Activated CD4-positive, alpha-beta T cell treated with anti-CD3 and anti-CD28 coated beads, Interleukin-2, amount 50 U/mL, for 48 hours (primary cell): ENCODE results near the gene DDC.

ENCODE experiments used
- DNase-seq, 2 experiments: peaks; one replicate each; pipeline ENCODE4 v3.0.0-alpha.2; 2020

DDC gene

DNA sequence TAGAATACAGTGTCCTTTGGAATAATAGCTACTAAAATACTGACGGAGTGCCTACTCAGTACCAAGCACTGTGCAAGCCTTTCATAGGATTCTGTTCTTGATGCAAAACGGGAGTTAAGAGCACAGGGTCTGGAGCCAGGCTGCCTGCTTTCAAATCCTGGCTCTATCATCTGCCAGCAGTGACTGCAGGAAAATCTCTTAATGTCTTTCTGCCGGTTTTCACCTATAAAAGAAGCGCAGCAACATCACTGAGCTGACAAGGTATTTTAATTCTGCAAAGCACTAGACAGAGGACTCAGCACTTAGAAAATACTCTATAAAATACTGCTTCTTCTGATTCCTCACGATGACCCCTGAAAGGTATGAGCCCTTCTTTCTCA lies 115.7 kb downstream of the DDC start:
- no peak for DNase-seq

DNA sequence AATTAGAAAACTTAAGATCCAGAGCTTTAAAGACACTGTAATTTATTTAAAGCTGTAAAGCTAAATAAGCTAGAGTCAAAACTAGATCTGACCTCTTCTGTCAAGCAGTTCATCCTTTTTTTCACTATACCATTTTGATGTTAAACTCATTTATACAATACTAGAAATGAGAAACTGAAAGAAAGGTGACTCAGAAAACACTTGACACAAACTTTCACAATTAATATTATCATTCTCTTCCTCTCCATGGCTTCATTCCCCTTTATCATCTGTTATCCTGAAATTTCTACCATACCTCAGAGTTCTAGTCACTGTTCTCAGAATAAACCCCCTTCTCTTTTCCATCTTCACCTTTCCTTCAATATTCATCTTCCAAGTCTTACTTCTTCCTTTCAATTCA lies 116.4 kb downstream of the DDC start:
- DNase-seq = no peak

DNA sequence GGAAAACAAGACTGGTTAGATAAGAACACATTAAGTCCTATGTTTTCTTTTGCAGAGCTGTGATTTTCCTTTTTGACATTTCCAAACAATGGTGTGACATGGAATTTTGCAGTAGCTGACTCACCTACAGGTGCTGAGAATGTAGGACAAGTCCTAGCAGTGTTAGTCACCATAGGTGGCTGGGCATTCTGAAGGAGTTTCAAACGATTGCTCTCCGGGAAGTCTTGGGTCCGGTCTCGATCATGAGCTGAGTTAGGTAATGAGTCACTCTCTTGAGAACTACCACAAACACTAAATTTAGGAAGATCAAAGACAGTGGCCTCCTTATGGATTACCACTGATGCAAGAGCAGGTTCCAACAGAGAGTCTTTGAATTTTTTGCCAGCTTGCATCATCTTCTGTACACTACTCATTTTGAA lies 118.7 kb downstream of the DDC start:
- peak; percentile 21 to 40 for DNase-seq

DNA sequence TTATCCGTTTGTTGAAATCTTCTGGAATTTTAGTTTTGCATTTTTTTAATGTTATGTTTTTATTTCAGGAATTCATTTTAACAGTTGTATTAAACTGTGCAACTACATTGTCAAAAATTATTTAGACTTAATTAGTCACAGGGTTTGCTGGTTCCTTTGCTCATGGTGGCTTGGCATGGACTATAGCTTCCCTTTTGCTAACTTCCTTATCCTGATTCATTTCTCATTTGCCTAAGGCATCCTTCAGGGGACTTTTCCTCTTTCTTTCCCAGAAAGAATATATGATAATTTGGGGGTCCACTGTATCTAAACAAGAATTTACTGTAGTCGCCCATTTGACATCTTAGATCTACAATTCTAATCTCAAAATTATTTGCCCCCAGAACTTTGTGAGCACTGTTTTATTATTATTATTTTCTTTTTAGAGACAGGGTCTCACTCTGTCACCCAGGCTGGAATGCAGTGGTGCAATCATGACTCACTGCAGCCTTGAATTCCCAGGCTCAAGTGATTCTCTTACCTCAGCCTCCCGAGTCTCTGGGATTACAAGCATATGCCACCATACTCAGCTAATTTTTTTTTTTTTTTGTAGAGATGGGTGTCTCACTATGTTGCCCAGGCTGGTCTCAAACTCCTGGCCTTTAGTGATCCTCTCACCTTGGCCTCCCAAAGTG lies 128.9 kb downstream of the DDC start:
- no peak for DNase-seq

DNA sequence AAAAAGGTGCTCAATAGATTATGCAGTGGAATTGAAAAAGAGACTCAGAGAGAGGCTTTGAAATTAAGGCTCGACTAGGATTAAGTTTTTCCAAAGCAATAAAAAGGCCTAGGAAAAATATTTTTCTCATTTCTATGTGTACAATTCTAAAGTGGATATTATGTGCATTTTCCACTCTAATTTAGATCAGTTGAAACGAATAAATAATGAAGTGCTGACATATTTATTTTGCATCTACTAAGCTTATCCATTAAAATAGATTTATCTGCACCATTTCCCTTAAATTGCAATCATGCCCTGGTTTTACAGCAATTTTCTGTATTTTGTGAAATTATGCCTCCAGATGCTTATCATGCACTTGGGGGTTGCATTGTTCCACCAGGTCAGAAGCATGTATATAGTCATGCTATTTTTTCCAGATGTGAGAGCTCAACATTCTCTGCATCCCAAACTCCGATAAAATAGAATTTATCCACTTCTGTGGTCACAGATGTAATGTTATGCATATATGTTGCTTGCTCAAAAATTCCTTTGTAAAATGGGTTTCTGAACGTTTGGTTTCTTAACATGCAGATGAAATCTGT lies 133.4 kb downstream of the DDC start:
- DNase-seq = no peak

DNA sequence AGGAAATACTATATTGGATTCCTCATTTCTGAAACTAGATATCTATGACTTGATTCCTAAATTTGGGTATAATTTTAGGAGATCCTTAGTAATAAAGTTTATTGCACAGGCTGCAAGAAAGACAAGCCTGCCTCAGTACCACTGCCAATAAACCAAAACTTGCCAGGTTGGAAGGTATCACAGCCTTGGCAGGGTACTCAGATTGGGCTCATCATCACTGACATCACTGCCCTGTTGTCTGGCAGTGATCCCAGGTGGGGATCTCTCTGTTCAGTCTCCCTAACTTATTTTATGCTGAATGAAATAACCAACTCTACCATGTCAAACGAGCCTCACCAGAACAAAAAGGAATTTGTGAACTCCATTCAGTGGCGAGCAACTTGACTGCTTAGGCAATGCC lies 133.9 kb downstream of the DDC start:
- DNase-seq = no peak

DNA sequence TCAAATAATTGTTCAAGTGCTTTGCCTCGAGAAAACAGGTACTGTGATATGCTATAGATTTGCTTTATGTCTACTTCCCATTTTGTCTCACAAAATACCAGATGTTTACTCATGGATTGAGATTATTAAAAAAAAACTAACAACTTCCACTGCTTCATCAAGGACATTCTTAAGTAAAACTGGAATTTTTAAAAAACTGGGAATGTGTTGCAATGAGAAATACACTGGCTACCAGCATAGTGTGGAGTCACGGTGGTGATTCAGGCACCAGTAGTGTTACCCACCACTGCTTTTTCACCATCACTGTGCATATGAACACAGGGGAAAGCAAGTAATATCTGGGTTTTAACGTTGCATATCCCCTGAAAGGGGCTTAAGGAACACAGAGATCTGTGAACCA lies 136.3 kb downstream of the DDC start:
- DNase-seq = no peak

DNA sequence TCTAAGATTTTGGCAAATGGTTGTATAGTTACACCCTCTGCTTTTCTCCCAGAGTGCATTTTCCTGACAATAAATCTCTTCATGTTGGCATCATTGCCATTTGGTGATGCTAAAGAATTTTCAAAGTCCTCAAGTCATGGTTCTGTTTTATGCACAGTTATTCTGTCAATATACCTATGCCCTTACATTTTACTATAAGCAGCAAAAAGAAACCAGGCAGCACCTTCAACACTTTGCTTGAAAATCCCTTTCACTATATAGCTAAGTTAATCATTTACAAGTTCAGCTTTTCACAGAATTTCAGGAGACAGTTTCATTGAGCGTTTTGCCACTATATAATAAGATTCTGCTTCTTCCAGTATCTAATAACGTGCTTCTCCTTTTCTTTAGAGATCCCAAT lies 137.7 kb downstream of the DDC start:
- no peak for DNase-seq

DNA sequence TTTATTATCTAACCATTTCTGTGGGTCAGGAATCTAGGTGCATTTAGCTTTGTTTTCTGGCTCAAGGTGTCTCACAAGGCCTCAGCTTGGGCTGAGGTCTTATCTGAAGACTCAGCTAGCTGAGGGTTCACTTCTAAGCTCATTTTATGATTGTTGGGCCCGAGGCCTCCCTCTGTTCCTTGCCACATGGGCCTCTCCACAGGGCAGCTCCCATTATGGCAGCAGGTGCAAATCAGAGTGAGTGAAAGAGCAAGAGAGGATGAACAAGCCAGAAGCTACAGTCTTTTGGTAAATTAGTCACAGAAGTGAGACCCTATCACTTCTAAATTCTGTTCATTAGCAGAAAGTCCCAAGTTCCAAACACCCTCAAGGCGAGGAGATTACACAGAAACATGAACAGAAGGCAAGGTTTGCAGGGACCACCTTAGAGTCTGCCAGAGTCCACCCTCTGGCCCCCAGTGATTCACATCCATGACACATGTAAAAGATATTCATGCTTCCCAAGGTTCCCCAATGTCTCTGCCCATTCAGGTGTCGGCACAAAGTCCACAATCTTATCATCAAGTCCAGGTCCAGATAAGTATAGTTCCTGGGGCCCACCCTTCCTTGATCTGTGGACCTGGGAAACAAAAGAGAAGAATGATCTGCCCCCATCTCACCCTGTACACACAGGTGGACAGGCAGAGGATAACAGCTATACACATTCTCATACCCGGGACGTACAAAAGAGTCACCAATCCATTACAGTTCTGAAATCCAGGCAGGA lies 138.7 kb downstream of the DDC start:
- no peak for DNase-seq

DNA sequence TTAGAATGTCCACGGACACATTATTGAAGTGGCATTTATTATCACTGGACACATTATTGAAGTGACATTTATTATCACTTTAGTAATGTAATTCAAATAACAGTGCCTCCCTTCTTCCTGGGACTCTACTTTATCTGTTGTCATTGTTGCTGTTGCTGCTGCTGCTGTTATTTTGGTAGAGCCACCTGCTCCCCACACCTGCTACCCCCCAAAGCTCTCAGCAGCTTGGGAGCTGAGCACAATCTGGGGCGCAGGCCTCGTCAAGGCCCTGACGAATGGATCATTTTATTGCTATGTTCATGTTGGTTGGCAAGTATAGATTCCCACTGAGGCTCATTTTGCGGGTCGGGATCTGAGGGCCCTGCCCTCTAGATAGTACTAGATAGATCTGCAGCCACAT lies 139.9 kb downstream of the DDC start:
- no peak for DNase-seq

DNA sequence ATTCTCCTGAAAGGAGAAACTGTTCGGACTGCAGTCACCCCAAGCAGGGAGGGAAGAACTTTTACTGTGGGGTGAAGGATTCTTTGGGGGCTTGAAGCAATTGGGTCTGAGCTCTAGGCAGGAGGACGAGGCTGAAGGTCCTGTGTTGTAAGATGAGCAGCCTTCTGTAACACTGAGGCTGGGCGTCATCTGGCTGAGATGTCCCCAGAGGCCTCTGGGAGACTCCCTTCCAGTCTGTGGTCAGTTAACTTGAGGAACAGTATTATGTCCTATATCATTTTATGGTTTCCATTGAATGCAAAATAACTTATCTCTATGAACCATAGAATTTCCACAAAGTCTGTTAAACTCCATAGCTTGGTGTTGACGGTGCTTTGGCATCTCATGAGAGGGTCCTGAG lies 141.3 kb downstream of the DDC start:
- DNase-seq = no peak

DNA sequence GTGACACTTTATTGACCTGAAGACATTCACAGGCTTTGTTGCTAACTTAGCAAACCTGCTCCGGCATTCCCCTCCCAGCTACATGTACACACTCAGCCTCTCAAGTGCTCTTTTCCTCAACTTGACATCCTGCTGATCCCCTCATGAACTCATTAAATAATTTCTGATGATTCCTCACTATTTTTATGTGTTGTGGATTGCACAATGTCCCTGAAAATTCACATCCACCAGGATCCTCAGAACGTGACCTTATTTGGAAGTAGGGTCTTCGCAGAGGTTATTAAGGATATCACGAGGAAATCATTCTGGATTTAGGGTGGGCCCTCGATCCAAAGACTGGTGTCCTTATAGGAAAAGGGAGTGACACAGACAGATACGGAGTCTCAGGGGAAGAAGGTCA lies 142.3 kb downstream of the DDC start:
- no peak for DNase-seq

DNA sequence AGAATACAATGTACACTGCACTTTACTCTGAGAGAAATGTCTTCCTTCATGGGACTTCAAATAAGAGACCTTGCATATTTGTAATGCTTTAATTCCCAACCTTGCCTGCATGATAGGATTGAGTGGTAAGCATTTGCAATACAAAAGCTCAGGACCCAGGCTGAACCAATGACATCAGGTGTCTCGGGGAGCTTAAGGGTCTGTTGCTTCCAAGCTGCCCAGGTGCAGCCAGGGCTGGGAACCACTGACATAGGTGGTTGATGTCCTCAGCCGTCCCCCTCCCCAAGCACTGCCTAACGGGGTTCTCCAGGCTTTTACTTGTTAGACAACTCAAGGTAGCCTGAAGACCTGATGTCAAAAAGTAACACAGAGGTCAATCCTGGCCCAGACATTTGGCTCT lies 144.2 kb downstream of the DDC start:
- no peak for DNase-seq

DNA sequence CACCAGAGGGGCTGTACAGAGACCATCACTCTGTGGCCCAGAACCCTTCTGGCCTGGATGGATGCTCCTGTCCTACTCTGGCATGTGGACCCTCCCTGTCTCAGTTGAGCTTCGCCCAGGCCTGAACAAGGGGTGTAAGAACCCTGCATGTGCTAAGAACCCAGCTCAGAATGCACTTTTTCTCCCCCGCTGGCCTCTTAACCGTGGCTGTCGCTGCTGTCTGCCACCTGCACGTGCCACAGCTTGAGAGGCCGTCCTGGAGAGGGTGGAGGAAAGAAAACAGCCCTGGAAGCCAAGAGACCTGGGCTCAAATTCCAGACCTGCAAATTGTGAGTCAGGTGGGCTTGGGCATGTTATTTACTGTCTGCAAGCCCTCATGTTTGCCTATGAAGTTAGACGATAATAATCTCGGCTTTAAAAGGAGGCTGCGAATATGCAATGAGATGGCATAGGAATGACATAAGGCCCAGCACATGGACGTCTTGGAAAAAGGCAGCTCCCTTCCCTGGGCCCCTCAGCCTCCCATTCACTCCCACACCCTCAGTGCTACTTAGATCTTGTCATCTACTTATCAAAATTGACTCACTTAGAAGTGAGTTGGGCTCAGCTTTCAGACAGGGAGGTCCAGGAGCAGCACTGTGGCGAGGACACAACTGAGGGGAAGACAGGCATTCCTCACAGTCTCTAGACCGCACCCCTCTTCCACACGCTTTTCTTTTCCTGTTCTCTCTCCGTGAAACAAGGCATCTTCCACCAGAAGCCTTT lies 146.5 kb downstream of the DDC start:
- DNase-seq = no peak

DNA sequence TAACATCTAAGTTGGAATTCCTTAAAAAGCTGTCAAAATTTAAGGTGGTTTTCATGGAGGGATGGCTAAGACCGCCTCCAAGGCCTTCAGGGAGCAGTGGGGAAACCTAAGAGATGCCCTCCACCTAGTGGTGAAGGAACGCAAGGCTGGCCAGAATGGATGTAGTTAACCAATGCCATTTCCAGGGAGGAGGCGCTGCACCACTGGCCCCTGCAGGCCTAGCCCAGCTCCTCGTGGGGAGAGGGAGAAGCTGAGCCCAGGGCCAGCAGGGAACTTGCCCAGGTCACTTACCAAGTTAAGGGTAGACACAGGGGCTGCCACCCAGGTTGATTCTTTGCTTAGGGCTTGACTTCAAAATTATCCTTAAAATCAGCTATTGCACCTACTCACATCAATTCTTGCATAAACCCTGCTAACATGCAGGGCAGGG lies 147.1 kb downstream of the DDC start:
- peak; percentile 80 to 86 for DNase-seq

DNA sequence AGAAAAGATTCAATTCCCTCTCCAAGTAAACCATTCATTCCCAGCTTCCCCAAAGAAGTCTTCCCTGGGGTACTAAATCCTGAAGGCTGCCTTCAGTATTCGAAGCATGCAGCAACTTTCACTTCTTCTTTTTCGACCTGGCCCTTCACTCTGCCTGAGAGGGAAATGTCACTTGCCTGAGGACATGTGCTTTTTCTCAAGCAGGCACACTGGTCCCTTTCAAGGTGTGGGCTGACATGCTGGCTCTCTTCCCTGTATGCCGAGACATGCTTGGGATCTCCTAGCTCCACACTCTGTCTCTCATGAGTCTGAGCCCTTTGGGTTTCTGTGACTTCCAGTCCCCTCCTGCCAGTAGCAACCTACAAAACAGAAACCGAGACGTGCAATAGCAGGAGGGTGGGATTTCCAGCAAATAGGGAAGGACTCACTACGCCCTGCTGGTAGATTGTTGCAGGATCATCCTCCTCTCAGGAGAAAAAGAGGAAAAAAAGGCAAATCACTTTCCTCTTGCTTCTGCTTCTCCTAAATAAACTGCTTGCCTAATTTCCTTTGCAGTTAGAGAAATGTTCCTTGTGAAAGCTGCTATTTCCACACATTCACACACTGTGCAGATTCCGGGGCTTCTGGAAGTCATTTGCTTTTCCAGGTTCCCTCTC lies 148.6 kb downstream of the DDC start:
- no peak for DNase-seq

DNA sequence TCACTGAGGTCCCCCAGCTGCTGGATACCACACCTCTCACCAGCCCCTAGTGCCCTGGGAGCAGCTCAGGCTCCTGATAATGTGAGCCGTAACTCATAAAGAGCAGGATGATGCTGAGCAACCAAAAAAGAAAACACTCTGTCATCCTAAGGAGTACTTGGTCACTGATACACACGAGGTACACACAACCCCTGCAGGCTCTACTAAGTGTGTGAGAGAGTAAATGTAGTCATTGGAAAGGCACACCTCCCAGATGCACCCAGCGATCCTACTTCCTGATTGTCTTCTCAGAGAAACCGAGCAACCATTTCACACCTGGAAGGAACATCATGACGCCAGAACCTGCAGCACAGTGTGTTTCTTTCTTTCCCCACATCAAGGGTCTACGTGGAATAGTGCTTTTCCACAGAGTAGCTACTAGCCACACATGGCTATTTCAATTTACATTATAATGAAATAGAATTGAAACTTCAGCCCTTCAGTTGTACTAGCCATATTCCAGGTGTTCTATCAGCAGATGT lies 149.3 kb downstream of the DDC start:
- no peak for DNase-seq

DNA sequence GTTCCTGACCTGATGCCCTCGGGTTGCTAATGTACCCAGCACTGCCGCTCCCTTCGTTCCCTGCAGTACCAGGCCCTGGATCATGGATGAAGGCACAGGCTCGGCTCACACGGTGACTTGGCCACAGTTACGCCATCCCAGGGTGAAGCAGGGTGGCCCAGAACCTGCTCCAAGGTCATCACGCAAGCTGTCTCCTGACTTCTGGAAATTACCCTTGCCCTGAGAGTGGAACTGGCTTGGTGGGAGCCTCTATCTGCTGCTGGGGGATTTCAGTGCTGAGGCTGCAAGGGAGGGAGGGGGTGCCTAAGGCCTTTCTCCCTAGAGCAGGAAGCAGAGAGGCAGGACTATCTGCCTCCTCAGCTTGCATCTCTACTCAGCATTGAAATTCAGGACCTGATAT lies 151.6 kb downstream of the DDC start:
- DNase-seq = no peak

DNA sequence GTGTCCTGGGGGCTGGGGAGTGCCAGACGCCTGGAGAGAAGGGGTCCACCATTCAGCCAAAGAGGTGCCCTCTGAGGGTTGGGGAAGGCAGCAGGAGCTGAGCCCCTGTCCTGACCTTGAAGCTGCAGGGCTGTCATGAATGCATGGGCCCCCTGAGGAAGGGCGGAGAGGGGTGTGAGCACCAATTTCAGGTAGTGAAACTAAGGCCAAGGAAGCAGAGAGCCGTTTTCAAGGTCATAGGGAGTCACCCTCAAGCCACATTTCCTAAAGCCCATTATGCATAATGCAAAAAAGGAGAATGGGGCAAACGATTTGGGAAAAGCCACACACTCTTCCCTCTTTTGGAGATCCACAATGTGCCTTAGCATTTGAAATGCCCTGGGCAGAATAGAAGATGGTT lies 152.2 kb downstream of the DDC start:
- no peak for DNase-seq

DNA sequence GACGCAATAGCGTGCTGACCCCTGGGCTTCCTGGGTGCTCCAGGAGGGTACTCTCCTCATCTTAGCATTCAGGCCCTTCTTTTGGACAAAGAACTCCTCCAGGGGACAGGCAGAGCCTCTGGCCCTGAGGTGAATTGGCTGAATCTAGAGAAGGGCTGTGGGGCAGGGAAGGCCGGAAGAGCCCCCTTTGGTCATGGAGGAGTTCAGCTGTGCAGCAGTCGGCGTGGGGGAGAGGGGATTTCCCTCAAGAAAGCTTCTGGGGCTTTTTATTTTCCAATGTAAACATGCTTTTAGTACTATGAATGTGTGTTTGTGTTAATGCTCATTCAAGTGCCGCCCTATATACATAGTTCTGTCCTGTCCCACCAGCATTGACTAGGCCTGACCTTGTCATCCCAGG lies 153.9 kb downstream of the DDC start:
- DNase-seq = no peak

DNA sequence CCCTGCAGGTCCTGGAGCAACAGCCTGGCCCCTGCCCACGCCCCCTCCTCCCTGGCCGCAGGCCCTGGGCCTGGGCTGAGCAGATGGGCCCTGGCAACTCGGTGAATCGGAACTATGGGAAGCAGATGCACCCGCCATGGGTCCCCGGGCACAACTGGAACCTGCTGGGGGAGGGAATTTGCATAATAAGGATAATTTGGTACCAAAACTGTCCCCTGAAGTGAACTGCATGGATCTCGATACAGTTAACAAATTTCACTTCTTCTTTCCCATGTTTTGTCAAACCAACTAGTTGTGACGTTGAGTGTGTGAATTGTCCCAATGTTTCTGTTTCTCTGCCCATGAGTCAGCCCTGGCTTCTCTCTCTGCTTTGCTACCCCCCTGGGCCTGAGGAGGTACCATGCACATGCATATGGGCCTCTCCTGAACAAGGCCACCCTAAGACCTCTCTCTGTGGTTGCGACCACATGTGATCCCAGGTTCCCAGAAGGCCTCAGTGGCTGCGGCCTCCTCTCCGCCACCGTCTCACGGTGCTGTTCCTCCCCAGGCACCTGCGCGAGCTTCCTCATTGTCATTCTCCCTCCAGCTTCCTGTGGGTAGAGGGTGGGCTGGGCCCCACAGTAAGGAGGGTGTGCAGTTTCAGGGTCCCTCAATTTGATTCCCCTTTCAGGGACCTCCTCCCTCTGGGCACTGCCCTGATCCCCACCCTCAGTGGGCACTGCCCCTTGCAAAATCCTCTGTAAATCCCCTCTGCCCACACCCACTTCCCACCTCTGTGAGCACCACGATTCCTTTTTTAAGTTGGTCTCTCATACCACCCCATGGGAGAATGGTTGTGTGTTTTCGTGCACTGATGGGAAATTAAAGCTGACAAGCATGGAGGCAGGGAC lies 155.1 kb downstream of the DDC start:
- no peak for DNase-seq
